Measurements from ENCODE around the gene PIWIL1. TPM values are rescaled to one million over a fixed set of nuclear protein-coding genes. Genes with fewer than 3 reads are reported as not detected.

PIWIL1 gene
- total RNA-seq, 4 donors from 2014 or later: not detected

GRCh38 chr12:130357729-130358330 lies 20.1 kb downstream of the PIWIL1 start:
- H3K4me1 ChIP-seq: no peaks in the 10 kb centered on the region
- peaks cover 0 to 3% of the 10 kb centered on the region in 2 donors for H3K27me3 ChIP-seq
- H3K4me3 ChIP-seq: no peak overlapping the region
- no peaks in the 10 kb centered on the region for H3K36me3 ChIP-seq
- H3K27ac ChIP-seq: no peak overlapping the region
- no peak for TF ChIP-seq POLR2A (IDR thresholded peaks at IDR 0.05)
- TF ChIP-seq CTCF (IDR thresholded peaks at IDR 0.05): no peak
- WGBS, 2 donors: 56 to 68% methylated on average over 14 of the region's 14 CpGs
- H3K9me3 ChIP-seq: no peaks in the 10 kb centered on the region
- no peak for DNase-seq (ENCODE audit: low spot score in 2 of 2)

GRCh38 chr12:130362060-130362459 lies 24.4 kb downstream of the PIWIL1 start:
- no peaks in the 10 kb centered on the region for H3K4me1 ChIP-seq
- H3K27me3 ChIP-seq: peaks cover 0 to 3% of the 10 kb centered on the region in 2 donors
- H3K36me3 ChIP-seq: no peaks in the 10 kb centered on the region
- DNase-seq (ENCODE audit: low spot score in 2 of 2): no peak
- H3K9me3 ChIP-seq: no peaks in the 10 kb centered on the region
- no peak overlapping the region for H3K4me3 ChIP-seq
- no peak overlapping the region for H3K27ac ChIP-seq
- WGBS, 2 donors: 77 to 84% methylated on average over 5 of the region's 5 CpGs
- no peak for TF ChIP-seq CTCF (IDR thresholded peaks at IDR 0.05)
- no peak for TF ChIP-seq EP300 (IDR thresholded peaks at IDR 0.05)
- TF ChIP-seq POLR2A (IDR thresholded peaks at IDR 0.05): no peak

- DNase-seq (ENCODE audit: low spot score in 2 of 2): no peak
- Histone ChIP-seq H3K36me3 (no peaks in the 10 kb centered on the region), H3K4me1 (no peaks in the 10 kb centered on the region), H3K9me3 (no peaks in the 10 kb centered on the region), H3K27me3 (no peaks in the 10 kb centered on the region), H3K27ac (no peak overlapping the region), H3K4me3 (no peak overlapping the region)
- TF ChIP-seq EP300 (IDR thresholded peaks at IDR 0.05) (no peak), POLR2A (IDR thresholded peaks at IDR 0.05) (no peak), CTCF (IDR thresholded peaks at IDR 0.05) (no peak)
- WGBS, 2 donors: 56 to 58% methylated on average over 2 of the region's 2 CpGs
Observed at GRCh38 chr12:130364578-130364977, 26.9 kb downstream of the PIWIL1 start.

GRCh38 chr12:130366159-130366558 lies 28.5 kb downstream of the PIWIL1 start:
- H3K27ac ChIP-seq: no peak overlapping the region
- TF ChIP-seq CTCF (IDR thresholded peaks at IDR 0.05) (no peak), EP300 (IDR thresholded peaks at IDR 0.05) (no peak), POLR2A (IDR thresholded peaks at IDR 0.05) (no peak)
- no peaks in the 10 kb centered on the region for H3K9me3 ChIP-seq
- H3K4me3 ChIP-seq: no peak overlapping the region
- no peak for DNase-seq (ENCODE audit: low spot score in 2 of 2)
- peaks cover 0 to 4% of the 10 kb centered on the region in 2 donors for H3K27me3 ChIP-seq
- H3K4me1 ChIP-seq: no peaks in the 10 kb centered on the region
- no peaks in the 10 kb centered on the region for H3K36me3 ChIP-seq
- 74 to 80% methylated on average over 7 of the region's 7 CpGs for WGBS, 2 donors

- Histone ChIP-seq H3K4me3 (no peak overlapping the region), H3K4me1 (no peaks in the 10 kb centered on the region), H3K9me3 (no peaks in the 10 kb centered on the region), H3K27ac (no peak overlapping the region), H3K36me3 (no peaks in the 10 kb centered on the region), H3K27me3 (peaks cover 0 to 4% of the 10 kb centered on the region in 2 donors)
- 84 to 89% methylated on average over 2 of the region's 2 CpGs for WGBS, 2 donors
- no peak for TF ChIP-seq EP300 (IDR thresholded peaks at IDR 0.05)
- TF ChIP-seq CTCF (IDR thresholded peaks at IDR 0.05): no peak
- no peak for TF ChIP-seq POLR2A (IDR thresholded peaks at IDR 0.05)
- DNase-seq (ENCODE audit: low spot score in 2 of 2): no peak
Observed at GRCh38 chr12:130367003-130367402, 29.3 kb downstream of the PIWIL1 start.
